ENCODE results near the gene THEMIS. TPM values are rescaled to one million over a fixed set of nuclear protein-coding genes. Genes with fewer than 3 reads are reported as not detected.
"Not testable (repeated sequence)": the region's sequence is repeated elsewhere in the genome, so short reads cannot be mapped to it uniquely, and the experiment has no call there.

The THEMIS gene
- total RNA-seq, 1 donor = under 0.01 TPM

DNA sequence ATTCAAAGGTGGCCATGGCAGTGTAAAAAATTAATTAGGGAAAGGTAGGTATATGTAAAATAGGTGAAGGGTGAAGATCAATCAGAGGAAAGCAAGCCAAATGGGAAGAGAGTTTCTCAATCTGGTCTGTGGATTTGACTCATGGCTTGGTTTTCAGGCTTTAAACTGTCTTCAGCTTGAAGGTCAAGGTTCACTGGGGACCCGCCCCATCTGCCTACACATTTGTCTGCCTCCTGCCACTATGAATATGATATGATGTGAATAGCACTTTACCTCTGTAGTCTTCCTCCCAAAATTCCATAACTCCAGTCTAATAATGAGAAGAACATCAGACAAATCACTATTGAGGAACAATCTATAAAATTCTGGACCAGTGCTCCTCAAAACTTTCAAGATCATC, 32.3 kb upstream of the THEMIS start:
- TF ChIP-seq, protein P1, sequence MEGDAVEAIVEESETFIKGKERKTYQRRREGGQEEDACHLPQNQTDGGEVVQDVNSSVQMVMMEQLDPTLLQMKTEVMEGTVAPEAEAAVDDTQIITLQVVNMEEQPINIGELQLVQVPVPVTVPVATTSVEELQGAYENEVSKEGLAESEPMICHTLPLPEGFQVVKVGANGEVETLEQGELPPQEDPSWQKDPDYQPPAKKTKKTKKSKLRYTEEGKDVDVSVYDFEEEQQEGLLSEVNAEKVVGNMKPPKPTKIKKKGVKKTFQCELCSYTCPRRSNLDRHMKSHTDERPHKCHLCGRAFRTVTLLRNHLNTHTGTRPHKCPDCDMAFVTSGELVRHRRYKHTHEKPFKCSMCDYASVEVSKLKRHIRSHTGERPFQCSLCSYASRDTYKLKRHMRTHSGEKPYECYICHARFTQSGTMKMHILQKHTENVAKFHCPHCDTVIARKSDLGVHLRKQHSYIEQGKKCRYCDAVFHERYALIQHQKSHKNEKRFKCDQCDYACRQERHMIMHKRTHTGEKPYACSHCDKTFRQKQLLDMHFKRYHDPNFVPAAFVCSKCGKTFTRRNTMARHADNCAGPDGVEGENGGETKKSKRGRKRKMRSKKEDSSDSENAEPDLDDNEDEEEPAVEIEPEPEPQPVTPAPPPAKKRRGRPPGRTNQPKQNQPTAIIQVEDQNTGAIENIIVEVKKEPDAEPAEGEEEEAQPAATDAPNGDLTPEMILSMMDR (IDR thresholded peaks at IDR 0.05; ENCODE audit: extremely low read depth, low read depth, low read length) = no peak
- Histone ChIP-seq H3K4me1 (ENCODE audit: insufficient read depth, low read length) (peaks cover 12% of the 10 kb centered on the region), H3K36me3 (ENCODE audit: insufficient read depth, low read length) (no peaks in the 10 kb centered on the region), H3K9me3 (ENCODE audit: low read depth, low read length) (peaks cover 8% of the 10 kb centered on the region), H3K27ac (ENCODE audit: low read depth, low read length) (no peak overlapping the region), H3K4me3 (ENCODE audit: insufficient read depth, low read length) (no peak overlapping the region), H2AFZ (ENCODE audit: low read length) (no peak overlapping the region), H3K4me2 (ENCODE audit: insufficient read depth, low read length) (no peak overlapping the region), H3K27me3 (ENCODE audit: insufficient read depth, low read length) (no peaks in the 10 kb centered on the region), H3K79me2 (ENCODE audit: insufficient read depth, low read length) (no peaks in the 10 kb centered on the region), H4K20me1 (ENCODE audit: insufficient read depth, low read length) (no peaks in the 10 kb centered on the region)
- no peak for DNase-seq (ENCODE audit: insufficient read length, low spot score, missing footprints)

DNA sequence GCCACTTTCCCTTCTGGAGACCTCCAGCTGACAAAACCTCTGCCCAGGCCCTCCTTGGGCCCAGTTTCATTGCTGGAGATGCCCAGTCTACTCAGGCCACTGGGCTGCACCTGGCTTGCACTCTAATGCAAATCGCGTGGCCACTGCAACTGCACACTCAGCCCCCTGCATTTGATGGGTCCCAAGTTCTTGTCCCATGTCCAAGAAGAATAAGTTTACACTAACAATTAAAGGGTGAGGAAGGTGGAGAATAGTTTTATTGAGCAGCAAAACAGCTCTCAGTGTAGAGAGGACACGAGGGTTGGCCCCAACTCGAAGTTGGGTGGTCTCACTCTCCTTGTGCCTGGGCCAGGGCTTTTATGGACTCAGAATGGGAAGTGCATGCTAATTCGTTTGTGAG, 31.9 kb upstream of the THEMIS start:
- no peak for DNase-seq (ENCODE audit: insufficient read length, low spot score, missing footprints)
- TF ChIP-seq, protein P1 (IDR thresholded peaks at IDR 0.05; ENCODE audit: extremely low read depth, low read depth, low read length) = no peak
- Histone ChIP-seq H3K79me2 (ENCODE audit: insufficient read depth, low read length) (no peaks in the 10 kb centered on the region), H3K4me3 (ENCODE audit: insufficient read depth, low read length) (no peak overlapping the region), H4K20me1 (ENCODE audit: insufficient read depth, low read length) (no peaks in the 10 kb centered on the region), H3K4me2 (ENCODE audit: insufficient read depth, low read length) (no peak overlapping the region), H3K4me1 (ENCODE audit: insufficient read depth, low read length) (peaks cover 9% of the 10 kb centered on the region), H3K27me3 (ENCODE audit: insufficient read depth, low read length) (no peaks in the 10 kb centered on the region), H3K36me3 (ENCODE audit: insufficient read depth, low read length) (no peaks in the 10 kb centered on the region), H3K9me3 (ENCODE audit: low read depth, low read length) (peaks cover 8% of the 10 kb centered on the region), H3K27ac (ENCODE audit: low read depth, low read length) (no peak overlapping the region), H2AFZ (ENCODE audit: low read length) (no peak overlapping the region)

DNA sequence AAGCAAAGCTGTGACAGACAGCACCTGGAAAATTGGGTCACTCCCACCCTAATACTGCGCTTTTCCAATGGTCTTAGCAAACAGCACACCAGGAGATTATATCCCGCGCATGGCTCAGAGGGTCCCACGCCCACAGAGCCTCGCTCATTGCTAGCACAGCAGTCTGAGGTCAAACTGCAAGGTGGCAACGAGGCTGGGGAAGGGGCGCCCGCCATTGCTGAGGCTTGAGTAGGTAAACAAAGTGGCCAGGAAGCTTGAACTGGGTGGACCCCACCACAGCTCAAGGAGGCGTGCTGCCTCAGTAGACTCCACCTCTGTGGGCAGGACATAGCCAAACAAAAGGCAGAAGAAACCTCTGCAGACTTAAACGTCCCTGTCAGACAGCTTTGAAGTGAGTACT, 25.6 kb upstream of the THEMIS start:
- H3K79me2 ChIP-seq (ENCODE audit: insufficient read depth, low read length); H3K4me3 ChIP-seq (ENCODE audit: insufficient read depth, low read length); H3K4me2 ChIP-seq (ENCODE audit: insufficient read depth, low read length); H4K20me1 ChIP-seq (ENCODE audit: insufficient read depth, low read length); H3K27ac ChIP-seq (ENCODE audit: low read depth, low read length); H3K27me3 ChIP-seq (ENCODE audit: insufficient read depth, low read length); DNase-seq (ENCODE audit: insufficient read length, low spot score, missing footprints); H3K9me3 ChIP-seq (ENCODE audit: low read depth, low read length); H3K36me3 ChIP-seq (ENCODE audit: insufficient read depth, low read length); H2AFZ ChIP-seq (ENCODE audit: low read length); H3K4me1 ChIP-seq (ENCODE audit: insufficient read depth, low read length): not testable (repeated sequence)

DNA sequence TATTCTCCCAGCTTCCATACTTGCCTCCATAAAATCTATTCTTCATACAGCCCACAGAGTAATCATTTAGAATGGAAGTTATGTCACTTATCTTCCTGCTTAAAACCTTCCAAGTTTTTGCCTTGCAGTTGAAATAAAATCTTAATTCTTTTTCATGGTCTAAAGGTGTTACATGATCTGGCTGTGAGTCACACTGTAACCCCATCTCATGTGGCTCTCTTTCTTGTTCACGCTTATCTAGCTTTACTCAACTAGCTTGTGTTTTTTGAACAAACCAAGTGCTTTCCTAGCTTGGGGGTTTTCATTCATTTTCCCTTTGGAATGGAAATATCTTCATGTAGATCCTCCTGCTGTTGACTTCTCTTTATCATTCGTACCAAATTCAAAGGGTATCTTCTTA, 23.6 kb upstream of the THEMIS start:
- Histone ChIP-seq H3K36me3 (ENCODE audit: insufficient read depth, low read length) (no peaks in the 10 kb centered on the region), H2AFZ (ENCODE audit: low read length) (no peak overlapping the region), H3K27ac (ENCODE audit: low read depth, low read length) (no peak overlapping the region), H3K4me3 (ENCODE audit: insufficient read depth, low read length) (no peak overlapping the region), H3K4me2 (ENCODE audit: insufficient read depth, low read length) (no peak overlapping the region), H3K4me1 (ENCODE audit: insufficient read depth, low read length) (no peaks in the 10 kb centered on the region), H3K79me2 (ENCODE audit: insufficient read depth, low read length) (no peaks in the 10 kb centered on the region), H3K9me3 (ENCODE audit: low read depth, low read length) (no peaks in the 10 kb centered on the region), H3K27me3 (ENCODE audit: insufficient read depth, low read length) (no peaks in the 10 kb centered on the region), H4K20me1 (ENCODE audit: insufficient read depth, low read length) (no peaks in the 10 kb centered on the region)
- no peak for DNase-seq (ENCODE audit: insufficient read length, low spot score, missing footprints)
- TF ChIP-seq, protein P1 (IDR thresholded peaks at IDR 0.05; ENCODE audit: extremely low read depth, low read depth, low read length) = no peak
